Activated CD8-positive, alpha-beta memory T cell treated with anti-CD3 and anti-CD28 coated beads for 1 hour (primary cell): ENCODE results near the gene MFAP3L.
"Not testable (repeated sequence)": the region's sequence is repeated elsewhere in the genome, so short reads cannot be mapped to it uniquely, and the experiment has no call there.

Experiments
- DNase-seq, 2 donors: peaks; one replicate each; pipeline ENCODE4 v3.0.0-alpha.2; 2020; ENCODE audit warnings: low read depth in 1 of 2; ENCODE audit errors: extremely low read depth in 1 of 2

The MFAP3L gene

GRCh38 chr4:169948271-169948670 lies 77.9 kb downstream of the MFAP3L start:
- no peak for DNase-seq

GRCh38 chr4:169945636-169946035 lies 80.6 kb downstream of the MFAP3L start:
- DNase-seq, result no peak

- DNase-seq, result not testable (repeated sequence)
Measured at GRCh38 chr4:169943601-169944000, 82.6 kb downstream of the MFAP3L start.

- no peak for DNase-seq
Measured at GRCh38 chr4:169941141-169941540, 85.1 kb downstream of the MFAP3L start.

GRCh38 chr4:169940460-169940859 lies 85.7 kb downstream of the MFAP3L start:
- DNase-seq, result no peak
